Measurements from ENCODE around the gene RHOF.

The RHOF gene

GRCh38 chr12:121804417-121805111 is 11.1 kb upstream of the RHOF start:
- DNase-seq (ENCODE audit: low read depth) = peak; percentile 63

GRCh38 chr12:121803861-121804416 is 10.5 kb upstream of the RHOF start, which contains the start of gene SETD1B:
SETD1B (plus strand) TSS chr12:121804009; CDS start chr12:121804738, 729 bp downstream.
- no peak for DNase-seq (ENCODE audit: low read depth)

- peak; percentile 75 for DNase-seq (ENCODE audit: low read depth)
Observed at GRCh38 chr12:121802843-121803698, 9.6 kb upstream of the RHOF start.

- no peak for DNase-seq (ENCODE audit: low read depth)
Observed at GRCh38 chr12:121802485-121802842, 9.0 kb upstream of the RHOF start.

- no peak for DNase-seq (ENCODE audit: low read depth)
Observed at GRCh38 chr12:121801595-121802484, 8.4 kb upstream of the RHOF start.

GRCh38 chr12:121800694-121801594 is 7.5 kb upstream of the RHOF start:
- peak; percentile 68 for DNase-seq (ENCODE audit: low read depth)

- DNase-seq (ENCODE audit: low read depth) = peak; percentile 71
Observed at GRCh38 chr12:121799842-121800693, 6.6 kb upstream of the RHOF start.

- no peak for DNase-seq (ENCODE audit: low read depth)
Observed at GRCh38 chr12:121799156-121799841, 5.8 kb upstream of the RHOF start.

GRCh38 chr12:121798787-121799155 is 5.3 kb upstream of the RHOF start:
- no peak for DNase-seq (ENCODE audit: low read depth)

- no peak for DNase-seq (ENCODE audit: low read depth)
Observed at GRCh38 chr12:121797937-121798786, 4.7 kb upstream of the RHOF start.

GRCh38 chr12:121796855-121797751 is 3.6 kb upstream of the RHOF start:
- no peak for DNase-seq (ENCODE audit: low read depth)

GRCh38 chr12:121795034-121795968 is 1.8 kb upstream of the RHOF start:
- DNase-seq (ENCODE audit: low read depth) = peak; percentile 78

GRCh38 chr12:121794534-121795033 is 1.1 kb upstream of the RHOF start:
- DNase-seq (ENCODE audit: low read depth) = no peak

GRCh38 chr12:121793838-121794533 is 498 bp upstream of the RHOF start:
- DNase-seq (ENCODE audit: low read depth) = peak; percentile 93
